Right forelimb (tissue), 1 donor: Measurements from ENCODE around the gene CDC23.
A peak's percentile ranks its signal among the peaks of the same experiment; 100 is the strongest.
"Not testable (repeated sequence)": the region's sequence is repeated elsewhere in the genome, so short reads cannot be mapped to it uniquely, and the experiment has no call there.

Experiments
- DNase-seq: peaks from one replicate; pipeline ENCODE4 v3.0.0-alpha.2; 2018

The CDC23 gene

DNA sequence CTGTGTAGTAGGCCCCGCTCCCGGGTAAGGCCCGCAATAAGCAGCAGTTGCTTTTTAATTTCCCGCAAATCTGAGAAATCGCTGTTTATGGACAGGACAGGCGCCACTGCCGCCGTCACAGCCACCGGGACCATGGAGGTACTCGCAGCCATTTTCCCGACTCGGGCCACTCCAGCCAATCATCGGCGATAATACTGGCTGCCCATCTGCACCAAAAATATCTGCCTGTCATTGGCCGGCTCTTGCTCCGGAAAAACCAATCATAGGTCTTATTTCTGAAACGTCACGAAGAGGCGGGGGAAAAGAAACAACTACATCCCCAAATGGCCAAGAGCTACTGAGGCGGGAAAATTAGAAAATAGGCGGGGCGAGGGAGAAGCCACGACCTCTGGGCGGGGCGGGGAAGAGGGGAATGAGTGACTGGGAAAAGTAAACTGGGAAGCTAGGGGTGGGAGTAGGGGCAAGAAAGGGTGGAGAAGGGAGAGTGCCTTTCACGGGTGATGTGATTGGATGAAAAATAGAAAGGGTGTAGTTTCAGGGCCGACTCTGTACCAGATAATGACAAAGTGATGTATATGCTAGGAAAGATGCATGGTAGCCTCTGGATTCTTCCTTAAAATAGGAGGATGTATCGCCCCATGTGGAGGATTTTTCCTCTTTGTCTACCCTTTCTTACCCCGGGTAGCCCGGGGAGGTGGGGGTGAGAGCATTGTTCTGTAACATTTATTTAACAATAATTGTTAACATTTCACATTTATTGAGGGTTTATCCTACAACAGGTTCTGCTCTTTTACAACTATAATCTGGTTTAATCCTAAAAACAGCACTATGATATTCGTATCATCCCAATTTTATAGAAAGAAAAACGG lies at the start of gene CDC23:
CDC23 (minus strand) TSS at position 163 of the 869 bp plus-strand sequence; CDS start at position 152, 11 bp downstream.
- DNase-seq = peak; percentile 93

DNA sequence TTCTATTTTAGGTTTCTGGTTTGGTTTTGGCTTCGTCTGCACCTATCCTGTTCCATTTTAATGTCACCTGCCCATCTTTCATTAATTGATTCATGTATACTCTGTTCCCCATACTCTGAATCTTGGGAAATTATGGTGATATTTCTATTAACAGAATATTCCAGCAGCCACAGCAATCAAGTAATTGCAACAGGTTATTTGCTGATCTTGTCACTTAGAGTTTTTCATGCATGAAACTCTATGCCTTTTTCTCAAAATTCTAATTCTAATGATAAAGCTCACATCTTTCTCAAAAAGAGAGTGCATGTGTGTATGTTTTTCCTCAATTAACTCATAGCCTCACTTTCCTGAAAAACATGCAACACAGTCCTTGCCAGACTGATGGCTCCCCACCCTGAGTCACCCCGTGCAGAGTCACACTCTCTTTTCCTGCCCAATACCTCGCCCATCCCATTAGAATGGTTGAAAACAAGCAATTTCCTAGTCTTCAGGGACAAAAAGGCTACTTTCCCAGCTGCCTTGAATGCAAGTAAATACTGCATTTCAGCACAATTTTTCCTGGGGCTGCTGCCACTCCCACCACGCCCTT lies 45.7 kb upstream of the CDC23 start:
- no peak for DNase-seq

DNA sequence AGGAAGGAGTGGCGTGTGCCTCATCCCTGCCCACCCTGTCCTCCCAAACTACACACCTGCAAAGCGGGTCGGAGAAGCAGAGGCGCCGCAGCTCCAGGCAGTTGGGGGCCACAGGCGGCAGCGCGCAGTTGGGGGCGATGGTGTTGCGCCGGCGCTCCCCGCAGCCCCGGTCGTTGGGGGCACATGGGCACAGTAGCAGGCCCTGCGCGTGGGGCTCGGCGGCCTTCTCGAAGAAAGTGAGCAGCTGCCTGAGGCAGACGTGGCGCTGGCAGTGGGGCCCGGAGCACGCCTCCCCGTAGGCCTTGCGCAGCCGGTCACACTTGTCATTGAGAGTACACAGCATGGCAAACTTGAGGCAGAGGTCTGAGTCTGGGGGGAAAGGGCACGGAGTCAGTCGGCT lies 44.5 kb upstream of the CDC23 start:
- no peak for DNase-seq

DNA sequence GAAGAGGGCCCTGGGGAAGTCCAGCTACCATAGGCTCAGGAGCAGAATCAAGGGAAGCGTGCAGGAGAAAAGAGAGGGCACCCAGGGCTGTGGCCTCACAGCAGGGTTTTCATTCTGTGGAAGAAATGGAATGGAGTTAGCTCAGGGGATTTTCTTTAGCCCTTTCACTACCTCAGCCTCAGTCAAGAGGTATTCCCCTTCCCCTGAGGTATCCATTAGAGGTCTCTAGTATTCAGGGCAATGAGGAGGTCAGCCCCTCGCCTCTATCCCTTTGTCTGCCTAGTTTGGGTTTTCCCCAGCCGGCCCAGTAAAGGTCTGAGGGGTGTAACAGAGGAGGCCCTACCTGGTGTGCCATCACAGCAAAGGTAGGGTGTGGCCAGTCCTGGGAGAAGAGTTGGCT lies 39.8 kb upstream of the CDC23 start:
- no peak for DNase-seq

- not testable (repeated sequence) for DNase-seq
These were observed 34.7 kb upstream of the CDC23 start for GRCh38 chr5:138247800-138248199.

DNA sequence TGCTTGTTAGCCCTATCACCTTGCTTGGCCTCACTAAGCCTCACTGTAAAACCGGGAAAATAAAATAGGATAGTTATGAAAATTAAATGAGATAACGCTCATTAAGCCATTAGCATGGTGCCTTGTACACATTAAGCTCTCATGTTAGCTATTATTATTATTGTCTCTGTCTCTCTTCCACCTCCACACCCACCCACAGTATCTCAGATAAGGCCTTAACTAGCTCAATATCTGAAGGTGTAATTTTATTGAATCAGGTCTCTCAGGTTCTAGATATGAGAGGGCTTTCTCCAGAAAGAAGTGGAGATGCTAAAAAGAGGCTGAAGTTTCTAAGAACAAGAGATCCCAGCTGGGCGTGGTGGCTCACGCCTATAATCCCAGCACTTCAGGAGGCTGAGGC lies 33.7 kb upstream of the CDC23 start:
- no peak for DNase-seq

DNA sequence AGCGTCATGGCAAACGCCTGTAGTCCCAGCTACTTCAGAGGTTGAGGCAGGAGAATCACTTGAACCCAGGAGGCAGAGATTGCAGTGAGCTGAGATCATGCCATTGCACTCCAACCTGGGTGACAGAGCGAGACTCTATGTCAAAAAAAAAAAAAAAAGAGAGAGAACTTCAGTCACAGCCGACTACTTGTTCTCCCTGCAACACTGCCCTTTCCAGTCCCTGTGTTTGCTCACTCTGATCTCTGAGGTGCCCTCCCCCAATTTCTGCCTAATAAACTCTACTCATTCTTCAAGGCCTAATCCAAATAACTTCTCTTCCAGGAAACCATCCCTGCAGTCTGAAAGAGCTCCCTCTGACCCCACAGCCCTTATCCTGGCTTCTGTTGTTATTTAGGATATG lies 33.2 kb upstream of the CDC23 start:
- DNase-seq = no peak

DNA sequence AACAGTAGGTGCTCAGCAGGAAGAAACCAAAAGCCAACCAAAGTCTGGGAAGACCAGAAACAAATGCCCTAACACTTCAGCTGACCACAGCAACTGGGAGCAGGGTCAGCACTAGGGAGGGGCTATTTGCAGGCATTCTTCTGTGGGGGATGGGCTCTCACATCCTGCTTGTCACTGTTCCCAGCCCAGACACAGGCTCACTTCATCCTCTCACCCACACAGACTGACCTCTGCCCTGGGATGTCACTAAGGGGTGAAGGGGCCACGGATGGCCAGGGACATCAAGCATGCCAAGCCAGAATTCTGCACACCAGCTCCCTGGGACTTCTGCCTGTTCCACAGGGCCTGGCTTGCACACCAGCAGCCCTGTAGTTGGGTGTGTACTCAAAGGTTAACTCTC lies 32.6 kb upstream of the CDC23 start:
- DNase-seq = no peak

GRCh38 chr5:138243794-138244193 lies 30.7 kb upstream of the CDC23 start:
- no peak for DNase-seq

DNA sequence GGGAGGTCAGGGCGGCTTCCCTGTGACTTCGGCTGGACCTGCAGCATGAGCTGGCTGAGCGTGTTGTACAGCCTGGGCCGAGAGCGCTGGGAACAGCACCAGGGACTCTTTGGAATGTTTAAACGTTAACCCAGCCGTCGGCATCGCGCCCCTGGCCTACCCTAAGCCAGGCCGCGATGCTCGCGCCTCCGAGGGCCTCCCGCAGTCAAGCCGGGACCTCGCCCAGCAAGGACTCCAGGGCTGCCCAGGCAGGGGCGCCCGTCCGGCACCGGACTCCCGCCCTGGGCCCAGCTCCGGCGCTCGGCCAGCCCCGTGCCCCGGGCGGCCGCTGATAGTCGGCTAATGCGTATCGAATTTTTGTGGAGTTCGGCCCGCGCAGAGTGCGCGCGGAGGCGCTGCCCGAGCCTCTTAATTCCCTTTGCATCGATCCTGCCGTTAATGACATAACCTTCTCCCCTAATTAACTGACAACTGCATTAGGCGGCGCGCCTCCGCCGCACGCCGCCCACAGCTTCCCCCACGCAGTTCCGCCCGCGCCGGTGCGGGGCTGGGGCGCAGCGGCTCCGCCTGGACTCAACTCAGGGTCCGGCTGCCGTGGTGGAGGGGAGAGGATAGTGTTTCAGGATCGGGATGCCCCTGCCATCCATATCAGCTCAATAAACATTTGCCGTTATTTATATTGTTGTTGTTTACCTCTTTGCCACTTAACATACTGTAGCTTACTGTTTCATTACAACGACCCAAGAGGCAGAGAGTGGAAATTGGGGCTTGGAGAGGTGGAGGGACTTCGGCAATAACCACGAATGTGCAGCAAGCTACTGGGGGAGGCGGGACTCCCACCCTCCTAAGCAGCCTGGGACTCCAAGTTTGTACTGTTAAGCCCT lies 28.8 kb upstream of the CDC23 start:
- peak; percentile 65 for DNase-seq

DNA sequence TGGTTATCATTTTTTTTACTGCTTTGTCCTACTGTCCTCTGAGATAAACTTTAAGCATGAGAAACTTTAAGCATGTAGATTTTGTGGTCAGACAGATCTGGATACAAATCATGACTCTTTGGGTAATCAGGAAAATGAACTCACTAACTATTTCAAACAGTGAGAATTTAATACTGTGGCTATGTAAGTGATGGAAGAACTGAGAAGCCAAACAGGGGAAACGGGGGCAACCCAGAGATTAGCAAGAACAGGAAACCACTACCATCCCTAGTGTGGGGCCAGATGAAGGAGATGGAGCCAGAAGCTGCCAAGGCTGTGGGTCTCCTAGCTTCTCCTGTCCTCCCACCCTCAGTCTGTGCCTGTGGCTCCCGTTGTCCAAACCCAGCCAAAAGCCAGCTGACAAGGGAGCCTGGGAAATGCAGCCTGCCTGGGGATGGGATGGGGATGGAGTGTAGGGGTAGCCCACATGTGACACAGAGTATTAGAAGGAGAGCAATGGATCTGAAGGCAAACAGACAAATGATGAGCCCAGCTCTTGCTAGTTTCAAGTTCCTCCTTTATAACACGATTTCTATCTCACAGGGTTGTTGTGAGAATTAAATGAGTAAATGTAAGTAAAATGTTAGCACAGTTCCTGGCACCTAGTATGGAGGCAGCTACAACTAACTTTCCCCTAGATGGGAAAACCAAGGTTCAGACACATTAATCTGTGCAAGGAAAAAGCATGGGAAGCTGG lies 27.7 kb upstream of the CDC23 start:
- no peak for DNase-seq

DNA sequence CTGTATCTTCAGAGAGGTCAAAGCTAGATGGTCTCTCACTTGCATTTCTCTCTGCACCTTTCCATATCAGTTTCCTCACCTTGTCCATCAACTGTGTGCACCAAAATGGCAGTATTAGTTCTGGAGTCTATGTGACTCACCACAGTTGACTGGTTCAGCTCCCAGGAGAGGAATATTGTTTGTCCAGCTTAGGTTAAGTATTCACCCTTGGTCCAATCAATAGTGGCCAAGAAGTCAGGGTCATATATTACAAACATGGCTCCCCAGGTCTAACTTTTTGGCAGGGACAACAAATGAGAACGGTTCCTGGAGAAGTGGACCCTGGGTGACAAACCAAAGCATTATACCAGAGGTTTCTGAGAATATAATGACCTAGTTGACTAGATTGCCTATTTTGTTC lies 24.9 kb upstream of the CDC23 start:
- DNase-seq = no peak

GRCh38 chr5:138234651-138235050 lies 21.5 kb upstream of the CDC23 start:
- DNase-seq = no peak

DNA sequence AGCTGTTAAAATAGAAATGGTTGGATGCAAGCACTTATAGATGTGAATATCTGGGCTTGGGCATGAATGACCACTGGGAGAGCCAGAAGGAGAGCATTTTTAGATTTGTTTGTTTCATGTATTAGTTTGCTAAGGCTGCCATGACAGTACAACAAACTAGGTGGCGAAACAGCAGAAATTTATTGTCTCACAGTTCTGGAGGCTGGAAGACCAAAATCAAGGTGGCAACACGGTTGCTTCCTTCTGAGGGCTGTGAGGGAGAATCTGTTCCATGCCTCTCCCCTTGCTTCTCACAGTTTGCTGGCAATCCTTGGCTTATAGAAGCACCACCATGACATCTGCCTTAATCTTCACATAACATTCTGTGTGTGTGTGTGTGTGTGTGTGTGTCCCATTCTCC lies 20.2 kb upstream of the CDC23 start:
- DNase-seq = no peak

GRCh38 chr5:138230981-138231589 lies 18.0 kb upstream of the CDC23 start:
- DNase-seq = no peak

GRCh38 chr5:138230261-138230660 lies 17.1 kb upstream of the CDC23 start:
- no peak for DNase-seq

DNA sequence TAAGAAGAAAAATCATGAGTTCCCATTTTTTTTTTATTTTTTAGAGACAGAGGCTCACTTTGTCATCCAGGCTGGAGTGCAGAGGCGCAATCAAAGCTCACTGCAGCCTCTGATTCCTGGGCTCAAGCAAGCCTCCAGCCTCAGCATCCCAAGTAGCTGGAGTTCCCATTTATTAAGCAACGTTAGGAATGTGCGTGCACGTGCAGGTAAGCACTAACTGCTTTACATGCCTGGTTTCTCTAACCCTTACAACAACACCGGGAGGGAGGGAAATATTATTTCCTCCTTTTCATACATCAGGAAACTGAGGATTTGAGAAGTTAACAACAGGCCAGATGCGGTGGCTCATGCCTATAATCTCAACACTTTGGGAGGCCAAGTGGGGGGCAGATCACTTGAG lies 16.3 kb upstream of the CDC23 start:
- no peak for DNase-seq

DNA sequence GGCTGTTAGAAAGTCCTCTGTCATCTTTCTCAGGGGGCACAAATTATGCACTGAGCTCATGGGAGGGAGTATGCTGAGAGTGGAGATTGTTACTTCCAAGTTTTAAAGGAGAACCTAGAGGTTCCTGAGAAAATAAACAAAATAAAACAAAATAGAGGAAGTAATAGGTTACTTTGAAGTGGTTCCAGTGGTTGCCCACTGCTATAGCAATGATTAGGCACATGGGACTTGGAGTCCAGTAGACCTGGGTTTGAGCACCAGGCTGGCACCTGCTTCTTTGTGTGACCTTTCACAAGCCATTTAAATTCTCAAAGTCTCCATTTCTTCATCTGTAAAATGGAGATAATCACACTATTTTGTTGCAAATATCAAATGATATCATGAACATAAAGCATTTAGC lies 13.8 kb upstream of the CDC23 start:
- DNase-seq = no peak

GRCh38 chr5:138224712-138225111 lies 11.6 kb upstream of the CDC23 start:
- no peak for DNase-seq

DNA sequence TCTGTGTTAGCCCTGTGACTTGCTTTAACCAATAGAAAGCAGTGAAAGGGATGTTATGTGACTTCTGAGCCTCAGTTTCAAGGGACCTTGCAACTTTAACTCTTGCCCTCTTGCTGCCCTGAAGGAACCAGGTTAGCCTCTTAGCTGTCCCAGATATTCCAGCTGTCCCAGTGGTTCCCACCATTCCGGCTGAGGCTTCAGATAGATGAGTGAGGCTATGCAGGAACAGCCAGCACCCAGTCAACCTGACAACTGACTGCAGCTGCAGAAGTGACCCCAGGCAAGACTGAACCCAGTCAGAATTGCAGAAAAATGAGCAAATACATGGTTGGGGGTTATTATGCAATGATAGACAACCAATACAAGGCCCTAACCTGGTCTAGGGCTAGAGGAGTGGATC lies 10.4 kb upstream of the CDC23 start:
- no peak for DNase-seq

DNA sequence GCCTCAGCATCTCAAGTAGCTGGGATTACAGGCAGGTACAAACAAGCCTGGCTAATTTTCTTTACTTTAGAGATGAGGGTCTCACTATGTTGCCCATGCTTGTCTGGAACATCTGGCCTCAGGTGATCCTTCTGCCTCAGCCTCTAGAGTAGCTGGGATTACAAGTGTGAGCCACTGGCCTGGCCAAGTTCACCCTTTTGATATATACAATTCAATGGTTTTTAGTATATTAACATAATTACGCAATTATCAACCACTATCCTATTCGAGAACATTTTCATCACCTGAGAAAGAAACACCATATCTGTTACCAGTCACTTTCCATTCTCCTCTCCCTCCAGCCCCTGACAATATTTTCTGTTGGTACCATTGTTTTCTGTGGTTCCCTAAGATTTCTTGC lies 3.7 kb upstream of the CDC23 start:
- no peak for DNase-seq

GRCh38 chr5:138212828-138213160 lies 329 bp downstream of the CDC23 start:
- DNase-seq = no peak

DNA sequence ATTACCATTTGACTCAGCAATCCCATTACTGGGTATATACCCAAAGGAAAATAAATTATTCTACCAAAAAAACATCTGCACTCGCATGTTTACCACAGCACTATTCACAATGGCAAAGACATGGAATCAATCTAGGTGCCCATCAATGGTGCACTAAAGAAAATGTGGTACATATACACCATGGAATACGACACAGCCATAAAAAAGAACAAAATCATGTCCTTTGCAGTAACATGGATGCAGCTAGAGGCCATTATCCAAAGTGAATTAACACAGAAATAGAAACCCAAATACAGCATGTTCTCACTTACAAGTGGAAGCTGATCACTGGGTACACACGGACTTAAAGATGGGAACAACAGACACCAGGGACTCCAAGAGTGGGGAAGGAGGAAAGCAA lies 2.1 kb downstream of the CDC23 start:
- no peak for DNase-seq
